COLO668 (cell line): ENCODE measurements around the gene GEN1.

ENCODE experiments used
- DNase-seq: peaks from one replicate; lab custom pipeline; 2025; ENCODE audit not compliant: unreplicated experiment; lab: John Stamatoyannopoulos, UW

Gene GEN1, protein sequence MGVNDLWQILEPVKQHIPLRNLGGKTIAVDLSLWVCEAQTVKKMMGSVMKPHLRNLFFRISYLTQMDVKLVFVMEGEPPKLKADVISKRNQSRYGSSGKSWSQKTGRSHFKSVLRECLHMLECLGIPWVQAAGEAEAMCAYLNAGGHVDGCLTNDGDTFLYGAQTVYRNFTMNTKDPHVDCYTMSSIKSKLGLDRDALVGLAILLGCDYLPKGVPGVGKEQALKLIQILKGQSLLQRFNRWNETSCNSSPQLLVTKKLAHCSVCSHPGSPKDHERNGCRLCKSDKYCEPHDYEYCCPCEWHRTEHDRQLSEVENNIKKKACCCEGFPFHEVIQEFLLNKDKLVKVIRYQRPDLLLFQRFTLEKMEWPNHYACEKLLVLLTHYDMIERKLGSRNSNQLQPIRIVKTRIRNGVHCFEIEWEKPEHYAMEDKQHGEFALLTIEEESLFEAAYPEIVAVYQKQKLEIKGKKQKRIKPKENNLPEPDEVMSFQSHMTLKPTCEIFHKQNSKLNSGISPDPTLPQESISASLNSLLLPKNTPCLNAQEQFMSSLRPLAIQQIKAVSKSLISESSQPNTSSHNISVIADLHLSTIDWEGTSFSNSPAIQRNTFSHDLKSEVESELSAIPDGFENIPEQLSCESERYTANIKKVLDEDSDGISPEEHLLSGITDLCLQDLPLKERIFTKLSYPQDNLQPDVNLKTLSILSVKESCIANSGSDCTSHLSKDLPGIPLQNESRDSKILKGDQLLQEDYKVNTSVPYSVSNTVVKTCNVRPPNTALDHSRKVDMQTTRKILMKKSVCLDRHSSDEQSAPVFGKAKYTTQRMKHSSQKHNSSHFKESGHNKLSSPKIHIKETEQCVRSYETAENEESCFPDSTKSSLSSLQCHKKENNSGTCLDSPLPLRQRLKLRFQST

DNA sequence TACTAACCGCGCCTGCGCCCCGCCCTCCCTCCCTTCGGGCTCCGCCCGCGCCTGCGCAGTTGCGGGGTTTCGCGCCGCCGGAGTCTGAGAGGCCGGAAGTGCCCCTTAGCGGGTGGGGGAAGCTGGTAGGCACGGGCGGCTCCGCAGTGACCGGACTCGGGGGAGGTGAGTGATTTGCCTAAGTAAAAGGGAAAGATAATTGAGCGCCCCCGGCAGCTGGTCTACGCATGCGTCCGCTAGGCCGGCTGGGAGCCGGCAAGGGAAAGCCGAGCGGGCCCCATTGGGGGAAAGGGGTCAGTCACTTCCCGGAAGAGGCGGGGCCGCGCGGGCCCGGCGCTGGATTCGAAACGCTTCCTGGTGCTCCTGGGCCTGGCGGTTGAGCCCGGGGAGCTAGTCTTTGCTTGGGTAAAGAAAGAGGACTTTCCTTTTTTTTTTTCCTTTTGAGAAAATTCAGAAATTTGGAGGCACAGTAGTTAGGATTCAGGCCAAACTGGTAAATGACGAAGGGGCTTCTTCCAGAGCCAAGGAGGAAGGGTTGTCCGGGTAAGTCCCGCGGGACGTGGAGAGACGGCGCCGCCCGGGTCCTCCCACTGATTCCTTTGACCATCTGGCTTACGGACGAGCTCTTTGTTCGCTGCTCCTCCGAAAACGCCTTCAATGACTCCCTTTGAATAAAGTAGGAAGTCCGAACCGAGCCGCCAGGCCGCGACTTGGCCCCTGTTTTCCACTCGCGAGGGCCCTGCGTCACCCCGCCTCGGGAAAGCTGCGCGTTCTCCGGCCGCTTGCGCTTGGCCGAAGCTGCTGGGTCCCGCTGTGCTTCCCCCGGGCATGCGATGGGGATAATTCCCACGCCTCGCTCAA is at the start of gene GEN1, which contains the start of gene SMC6:
TSS of gene GEN1 (plus strand) at position 336 of the 861 bp plus-strand sequence. CDS start 5,806 bp downstream, outside the sequence.
TSS of gene SMC6 (minus strand) at position 8 of the 861 bp plus-strand sequence. CDS start 7,864 bp downstream, outside the sequence.
- peak; percentile 97 for DNase-seq

GRCh38 chr2:17706845-17707244 is 47.1 kb upstream of the GEN1 start:
- DNase-seq = no peak

DNA sequence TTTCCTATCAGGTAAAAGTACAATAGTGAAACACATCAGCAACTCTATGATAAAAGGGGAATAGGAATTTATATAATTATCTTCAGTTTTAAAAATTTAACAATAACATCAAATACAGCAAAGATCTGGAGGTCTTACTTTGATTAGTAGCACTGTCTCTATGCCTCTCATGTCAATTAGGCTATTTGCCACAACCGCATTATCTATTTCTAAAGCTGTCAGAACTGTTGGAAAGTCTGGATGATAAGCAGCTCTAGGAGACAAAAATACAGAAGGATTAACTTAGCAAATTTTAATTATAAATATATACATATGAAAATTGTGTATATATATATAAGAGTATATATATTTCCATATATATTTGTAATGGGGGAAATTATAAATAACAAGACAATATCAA is 45.4 kb upstream of the GEN1 start:
- no peak for DNase-seq

- DNase-seq = no peak
Measured at GRCh38 chr2:17709897-17710296, 44.0 kb upstream of the GEN1 start.

GRCh38 chr2:17710547-17711248 is 43.2 kb upstream of the GEN1 start:
- no peak for DNase-seq

- DNase-seq = no peak
Measured at GRCh38 chr2:17713291-17713690, 40.6 kb upstream of the GEN1 start.

DNA sequence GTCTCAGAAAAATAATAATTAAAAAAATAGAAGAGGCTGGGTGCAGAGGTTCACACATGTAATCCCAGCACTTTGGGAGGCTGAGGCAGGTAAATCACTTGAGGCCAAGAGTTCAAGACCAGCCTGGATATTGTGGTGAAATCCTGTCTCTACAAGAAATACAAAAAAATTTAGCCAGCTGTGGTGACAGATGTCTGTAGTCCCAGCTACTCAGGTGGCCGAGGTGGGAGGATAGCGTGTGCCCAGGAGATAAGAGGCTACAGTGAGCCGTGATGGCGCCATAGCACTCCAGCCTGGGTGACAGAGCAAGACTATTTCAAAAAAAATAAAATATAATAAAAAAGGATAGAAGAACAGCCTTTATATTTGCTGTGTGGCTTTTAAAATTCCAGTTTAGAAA is 36.3 kb upstream of the GEN1 start:
- DNase-seq = no peak

GRCh38 chr2:17718689-17719088 is 35.2 kb upstream of the GEN1 start:
- DNase-seq = no peak

DNA sequence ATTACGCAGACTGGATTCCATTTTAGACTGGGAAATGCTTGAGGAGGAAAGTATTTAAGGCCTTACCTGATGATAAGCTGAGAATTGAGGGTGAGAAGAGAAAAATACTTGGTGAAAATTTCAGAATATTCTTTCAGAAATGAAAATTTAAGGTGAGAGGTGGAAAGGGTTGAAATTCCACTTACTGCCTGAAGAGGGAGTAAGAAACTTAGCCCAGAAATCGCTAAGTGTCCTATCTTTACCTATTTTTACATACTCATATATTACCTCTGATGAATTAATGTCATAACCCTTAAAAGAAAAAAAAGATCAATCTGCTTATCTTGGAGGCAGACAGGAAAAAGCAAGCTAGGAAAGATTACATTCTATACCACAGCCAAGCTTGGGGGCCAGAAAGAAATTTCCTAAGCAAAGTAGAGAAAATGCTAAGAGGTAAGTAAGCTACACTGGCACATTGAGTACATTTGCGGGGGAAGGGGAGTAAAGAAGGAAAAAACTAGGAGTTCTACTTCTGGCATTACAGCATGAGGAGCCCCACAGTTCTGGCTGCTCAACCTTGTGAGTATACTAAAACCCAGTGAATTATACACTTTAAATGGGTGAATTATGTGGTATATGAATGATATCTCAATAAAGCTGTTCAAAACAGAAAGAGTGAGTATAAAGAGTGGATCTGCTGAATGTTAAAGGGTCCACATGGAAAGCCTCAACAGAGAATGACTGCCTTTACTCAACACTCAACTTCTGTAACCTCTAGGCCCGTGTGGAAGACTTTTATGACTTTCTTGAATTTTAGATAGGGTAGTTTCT is 34.2 kb upstream of the GEN1 start:
- no peak for DNase-seq

GRCh38 chr2:17728210-17728609 is 25.7 kb upstream of the GEN1 start:
- DNase-seq = no peak

DNA sequence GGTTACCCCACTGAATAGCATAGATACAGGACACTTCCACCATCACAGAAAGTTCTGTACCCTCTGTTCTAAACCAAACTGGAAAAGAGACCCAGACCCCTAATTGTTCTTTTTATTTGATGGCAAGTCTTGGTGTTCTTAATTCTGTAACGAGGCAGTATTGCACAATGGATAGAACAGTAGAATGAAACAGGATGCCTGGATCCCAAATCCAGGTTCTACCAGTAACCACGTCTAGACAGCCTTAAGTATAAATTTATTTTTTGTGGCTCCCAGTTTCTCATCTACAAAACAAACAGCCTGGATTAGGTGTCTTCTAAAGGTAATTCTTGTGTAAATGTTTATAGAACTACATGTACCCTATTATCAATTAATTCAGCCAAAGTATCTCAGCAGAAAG is 24.1 kb upstream of the GEN1 start:
- DNase-seq = no peak

- DNase-seq = no peak
Measured at GRCh38 chr2:17733599-17733998, 20.3 kb upstream of the GEN1 start.

DNA sequence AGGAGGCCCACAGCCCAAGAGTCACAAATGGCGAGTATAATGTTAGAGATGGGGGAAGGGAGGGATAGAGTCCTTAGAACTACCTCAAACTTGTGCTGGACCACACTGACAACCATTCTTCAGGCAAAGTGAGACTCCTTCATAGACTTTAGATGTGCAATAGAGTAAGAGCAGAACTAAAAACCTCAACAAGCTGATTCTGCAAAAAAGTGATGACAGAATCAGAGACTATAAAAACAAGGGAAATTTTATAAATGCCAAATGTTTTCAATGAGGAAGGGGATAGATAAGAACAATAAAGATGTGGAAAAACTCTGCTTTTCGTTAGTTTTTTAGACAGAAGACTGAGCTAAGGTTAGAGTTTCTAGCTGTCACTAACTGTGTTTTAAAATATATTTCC is 18.1 kb upstream of the GEN1 start:
- DNase-seq = no peak

DNA sequence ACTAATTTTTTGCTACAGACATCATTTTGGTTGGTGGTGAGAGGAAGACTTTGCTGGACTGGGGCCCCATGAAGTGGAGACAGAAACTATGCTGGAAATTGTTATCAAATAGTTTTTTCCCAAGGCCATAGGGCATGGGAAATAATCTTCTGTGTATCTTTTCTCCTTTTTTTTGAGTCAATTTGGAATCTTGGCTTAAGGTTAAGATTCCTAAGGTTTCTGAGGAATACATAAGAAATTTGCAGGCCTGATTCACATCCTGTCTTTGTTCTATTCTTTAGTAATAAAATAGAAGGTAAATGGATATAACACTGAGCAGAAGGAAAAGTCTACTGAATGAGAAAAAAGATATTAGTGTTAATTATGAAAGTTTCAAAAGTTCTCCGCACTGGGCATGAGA is 16.9 kb upstream of the GEN1 start:
- no peak for DNase-seq

DNA sequence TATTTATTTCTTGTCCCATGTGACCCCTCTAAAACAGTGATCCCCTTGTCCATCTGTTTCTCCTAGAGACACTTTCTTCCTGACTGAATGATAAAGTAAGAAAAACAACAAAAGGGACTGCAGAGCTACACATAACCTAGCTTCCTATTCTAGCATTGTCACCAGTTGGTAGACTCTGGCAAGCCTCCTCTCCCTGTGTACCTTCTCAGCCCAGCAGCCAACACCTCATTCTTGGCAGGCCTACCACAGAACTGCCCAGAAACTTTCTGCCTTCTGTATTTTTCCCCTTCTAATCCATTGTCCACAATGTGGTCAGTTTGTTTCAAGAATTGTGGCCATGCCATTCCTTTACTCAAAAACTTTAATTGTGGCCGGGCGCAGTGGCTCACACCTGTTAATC is 13.7 kb upstream of the GEN1 start:
- no peak for DNase-seq

- DNase-seq = no peak
Measured at GRCh38 chr2:17747684-17748452, 6.1 kb upstream of the GEN1 start.

DNA sequence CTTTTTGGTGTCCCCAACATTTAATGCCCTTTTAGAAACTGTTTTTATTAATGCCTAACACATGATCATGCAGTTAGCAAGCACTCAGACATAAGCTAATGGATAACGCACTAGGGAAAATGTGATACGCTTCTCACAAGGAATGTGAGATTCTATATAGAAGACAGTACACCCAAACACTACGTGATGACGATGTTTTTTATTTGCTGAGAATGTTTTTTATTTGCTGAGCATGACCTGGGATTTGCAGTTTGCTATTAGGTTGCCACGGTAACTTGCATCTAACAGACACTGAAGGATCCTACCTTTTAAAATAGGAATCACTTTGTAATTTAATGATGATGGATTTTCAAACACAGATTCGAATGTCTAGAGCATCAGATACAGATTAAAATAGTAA is 5.2 kb upstream of the GEN1 start:
- no peak for DNase-seq

DNA sequence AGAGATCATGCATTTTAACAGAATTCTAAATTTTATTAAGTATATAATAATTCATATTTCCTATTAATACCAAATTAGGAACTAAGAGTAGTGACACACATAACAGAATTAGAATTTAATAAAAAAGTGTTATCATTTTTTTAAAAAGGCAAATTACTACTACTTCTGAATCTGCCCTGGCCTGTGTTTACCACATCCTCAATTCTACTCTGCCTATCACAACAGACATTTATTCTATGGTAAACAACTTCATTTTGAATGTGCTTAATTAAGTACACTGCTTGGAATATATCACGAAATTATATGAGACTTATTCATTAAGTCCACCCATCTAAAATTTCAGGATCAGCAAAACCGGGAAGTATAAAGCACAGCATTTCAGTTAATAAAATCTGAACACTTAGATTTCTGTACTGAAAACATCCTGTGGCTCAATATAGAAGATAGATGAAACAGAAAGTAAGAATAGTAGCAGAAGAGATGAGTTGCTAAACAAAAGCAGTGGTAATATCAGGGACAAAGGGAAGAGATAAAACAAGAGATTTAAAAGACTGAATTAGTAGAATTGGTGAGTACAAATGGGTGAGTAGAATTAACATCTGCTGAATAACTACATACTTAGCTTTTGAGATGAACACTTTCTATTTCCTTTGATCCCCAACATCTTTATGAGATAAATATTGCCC is 4.0 kb upstream of the GEN1 start:
- DNase-seq = no peak
